ENCODE results near the gene IGHMBP2.

GRCh38 chr11:68929135-68929534, 25.4 kb downstream of the IGHMBP2 start:
- TF ChIP-seq CTCF (IDR thresholded peaks at IDR 0.05) = no peak
- TF ChIP-seq POLR2AphosphoS5 (IDR thresholded peaks at IDR 0.05) = no peak
- TF ChIP-seq POLR2A (IDR thresholded peaks at IDR 0.05) = no peak
- TF ChIP-seq EP300 (IDR thresholded peaks at IDR 0.05) = no peak

All from suprapubic skin (tissue), 4 donors.